ENCODE data around the gene GPS1.

GPS1 gene

DNA sequence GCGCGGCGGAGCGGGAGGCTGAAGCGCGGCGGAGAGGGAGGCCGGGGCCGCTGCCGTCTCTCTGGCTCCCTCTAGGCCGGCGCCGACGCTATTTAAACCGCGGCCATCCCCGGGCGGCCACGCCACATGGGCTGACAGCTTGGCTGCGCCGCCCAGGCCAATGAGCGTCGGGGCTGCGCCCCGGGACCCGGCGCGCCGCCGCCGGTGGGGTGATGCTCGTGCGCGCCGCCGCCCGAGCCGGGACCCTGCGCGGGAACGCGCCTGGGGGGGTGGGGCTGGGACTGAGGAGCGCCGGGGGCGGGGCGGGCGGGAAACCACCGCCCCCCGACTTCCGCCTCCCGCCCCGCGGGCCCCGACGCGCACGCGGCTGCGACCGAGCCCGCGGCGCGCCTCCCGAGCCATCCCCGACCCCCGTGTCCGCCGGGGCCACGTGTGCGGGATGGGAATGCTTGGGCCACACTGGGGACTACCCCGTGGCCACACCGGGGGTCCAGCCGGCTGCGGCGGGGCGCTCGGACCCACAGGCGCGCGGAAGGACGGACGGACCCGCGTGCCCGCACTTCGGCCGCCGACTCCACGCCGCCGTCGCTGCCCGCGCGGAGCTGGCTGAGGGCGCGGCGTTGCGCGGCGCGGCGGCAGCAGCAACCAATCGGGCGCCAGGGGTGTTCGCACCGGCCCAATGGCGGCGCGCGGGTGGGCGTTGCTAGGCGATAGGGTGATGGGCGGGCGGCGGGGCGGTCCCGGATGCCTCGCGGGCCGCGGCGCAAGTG is 46.7 kb downstream of the GPS1 start, which contains the start of gene FASN:
Gene FASN, minus strand, starts transcription at position 68 of the 770 bp plus-strand sequence. CDS start 1,791 bp downstream, outside the sequence.
- no peaks in the 10 kb centered on the region for H3K27me3 ChIP-seq (ENCODE audit: control insufficient read depth, low read length)
- peak within 1 kb of the TSS; percentile 92 for H3K27ac ChIP-seq (ENCODE audit: low read depth, low read length)
- peaks cover 62% of the 10 kb centered on the region for H3K79me2 ChIP-seq (ENCODE audit: control insufficient read depth, low read length)
- peak within 1 kb of the TSS; percentile 99 for H3K4me2 ChIP-seq (ENCODE audit: low read length)
- no peaks in the 10 kb centered on the region for H3K9me2 ChIP-seq (replicated peaks; ENCODE audit: control insufficient read depth, low read length)
- H3F3A ChIP-seq (ENCODE audit: control insufficient read depth, insufficient read depth) = peaks cover 9% of the 10 kb centered on the region; the same call in 1 of the 2 replicates
- no peaks in the 10 kb centered on the region for H3K9me3 ChIP-seq (ENCODE audit: control insufficient read depth, insufficient read depth, low read length)
- peaks cover 65% of the 10 kb centered on the region for H3K36me3 ChIP-seq (ENCODE audit: control insufficient read depth, low read length)
- H4K20me1 ChIP-seq (ENCODE audit: control insufficient read depth, insufficient read depth, low read depth, low read length) = peaks cover 20% of the 10 kb centered on the region
- peaks cover 46% of the 10 kb centered on the region for H3K4me1 ChIP-seq (ENCODE audit: control insufficient read depth, low read length)
- H3K4me3 ChIP-seq (ENCODE audit: low read length) = peak within 1 kb of the TSS; percentile 98
- TF ChIP-seq, protein P1, sequence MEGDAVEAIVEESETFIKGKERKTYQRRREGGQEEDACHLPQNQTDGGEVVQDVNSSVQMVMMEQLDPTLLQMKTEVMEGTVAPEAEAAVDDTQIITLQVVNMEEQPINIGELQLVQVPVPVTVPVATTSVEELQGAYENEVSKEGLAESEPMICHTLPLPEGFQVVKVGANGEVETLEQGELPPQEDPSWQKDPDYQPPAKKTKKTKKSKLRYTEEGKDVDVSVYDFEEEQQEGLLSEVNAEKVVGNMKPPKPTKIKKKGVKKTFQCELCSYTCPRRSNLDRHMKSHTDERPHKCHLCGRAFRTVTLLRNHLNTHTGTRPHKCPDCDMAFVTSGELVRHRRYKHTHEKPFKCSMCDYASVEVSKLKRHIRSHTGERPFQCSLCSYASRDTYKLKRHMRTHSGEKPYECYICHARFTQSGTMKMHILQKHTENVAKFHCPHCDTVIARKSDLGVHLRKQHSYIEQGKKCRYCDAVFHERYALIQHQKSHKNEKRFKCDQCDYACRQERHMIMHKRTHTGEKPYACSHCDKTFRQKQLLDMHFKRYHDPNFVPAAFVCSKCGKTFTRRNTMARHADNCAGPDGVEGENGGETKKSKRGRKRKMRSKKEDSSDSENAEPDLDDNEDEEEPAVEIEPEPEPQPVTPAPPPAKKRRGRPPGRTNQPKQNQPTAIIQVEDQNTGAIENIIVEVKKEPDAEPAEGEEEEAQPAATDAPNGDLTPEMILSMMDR (IDR thresholded peaks at IDR 0.05; ENCODE audit: low read depth, low read length, poor library complexity, severe bottlenecking) = peak; percentile 33
- no peak for TF ChIP-seq EZH2phosphoT487 (IDR thresholded peaks at IDR 0.05; ENCODE audit: borderline replicate concordance, low read length)

DNA sequence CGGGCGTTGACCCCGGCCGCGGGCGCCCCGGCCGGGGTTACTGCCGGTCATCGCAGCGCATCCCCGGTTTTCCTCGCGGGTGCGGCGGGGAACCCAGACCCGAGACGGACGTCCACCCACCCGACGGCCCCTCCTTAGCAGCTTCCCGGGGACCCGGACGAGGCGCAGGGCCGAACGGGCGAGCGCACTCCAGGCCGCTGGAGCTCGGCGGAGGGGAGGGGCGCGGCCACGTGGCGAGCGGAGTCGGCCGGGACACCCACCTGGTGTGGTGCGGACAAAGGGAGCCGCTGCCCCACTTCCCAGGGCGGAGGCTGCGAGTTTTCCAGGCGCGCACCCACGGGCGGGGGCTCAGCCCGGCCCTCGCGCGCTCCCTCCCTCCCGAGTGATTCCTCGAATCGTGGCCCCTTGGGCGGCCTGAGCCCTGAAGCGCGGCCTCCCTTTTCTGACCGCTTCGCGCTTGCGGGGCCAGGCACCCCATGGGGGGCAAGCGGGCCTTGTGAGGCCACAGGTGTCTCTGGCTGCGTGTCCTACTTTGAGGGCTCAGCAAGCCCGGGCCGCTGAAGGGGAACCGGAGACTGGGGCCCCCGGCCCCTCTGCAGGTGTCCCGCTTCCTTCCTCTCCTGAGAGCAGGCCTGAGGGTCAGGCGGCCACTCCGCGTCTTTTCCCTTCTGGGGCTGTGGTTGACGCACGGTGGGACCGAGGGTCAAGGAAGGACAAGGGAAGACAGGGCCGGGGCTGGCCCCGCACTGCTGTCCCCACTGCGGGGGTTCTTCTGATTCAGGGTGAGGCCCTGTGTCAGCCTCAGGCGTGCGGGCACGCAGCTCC is 47.5 kb downstream of the GPS1 start:
- Histone ChIP-seq H3K4me3 (ENCODE audit: low read length) (peak overlapping the region; percentile 92), H3K36me3 (ENCODE audit: control insufficient read depth, low read length) (peaks cover 59% of the 10 kb centered on the region), H3K4me2 (ENCODE audit: low read length) (peak overlapping the region; percentile 98), H3F3A (ENCODE audit: control insufficient read depth, insufficient read depth) (peaks cover 9% of the 10 kb centered on the region; the same call in 1 of the 2 replicates), H3K4me1 (ENCODE audit: control insufficient read depth, low read length) (peaks cover 46% of the 10 kb centered on the region), H3K9me2 (replicated peaks; ENCODE audit: control insufficient read depth, low read length) (no peaks in the 10 kb centered on the region), H3K27ac (ENCODE audit: low read depth, low read length) (peak overlapping the region; percentile 92), H3K79me2 (ENCODE audit: control insufficient read depth, low read length) (peaks cover 56% of the 10 kb centered on the region), H3K27me3 (ENCODE audit: control insufficient read depth, low read length) (no peaks in the 10 kb centered on the region), H3K9me3 (ENCODE audit: control insufficient read depth, insufficient read depth, low read length) (no peaks in the 10 kb centered on the region), H4K20me1 (ENCODE audit: control insufficient read depth, insufficient read depth, low read depth, low read length) (peaks cover 20% of the 10 kb centered on the region)
- TF ChIP-seq EZH2phosphoT487 (IDR thresholded peaks at IDR 0.05; ENCODE audit: borderline replicate concordance, low read length) = no peak
- TF ChIP-seq, protein P1 (IDR thresholded peaks at IDR 0.05; ENCODE audit: low read depth, low read length, poor library complexity, severe bottlenecking) = no peak

DNA sequence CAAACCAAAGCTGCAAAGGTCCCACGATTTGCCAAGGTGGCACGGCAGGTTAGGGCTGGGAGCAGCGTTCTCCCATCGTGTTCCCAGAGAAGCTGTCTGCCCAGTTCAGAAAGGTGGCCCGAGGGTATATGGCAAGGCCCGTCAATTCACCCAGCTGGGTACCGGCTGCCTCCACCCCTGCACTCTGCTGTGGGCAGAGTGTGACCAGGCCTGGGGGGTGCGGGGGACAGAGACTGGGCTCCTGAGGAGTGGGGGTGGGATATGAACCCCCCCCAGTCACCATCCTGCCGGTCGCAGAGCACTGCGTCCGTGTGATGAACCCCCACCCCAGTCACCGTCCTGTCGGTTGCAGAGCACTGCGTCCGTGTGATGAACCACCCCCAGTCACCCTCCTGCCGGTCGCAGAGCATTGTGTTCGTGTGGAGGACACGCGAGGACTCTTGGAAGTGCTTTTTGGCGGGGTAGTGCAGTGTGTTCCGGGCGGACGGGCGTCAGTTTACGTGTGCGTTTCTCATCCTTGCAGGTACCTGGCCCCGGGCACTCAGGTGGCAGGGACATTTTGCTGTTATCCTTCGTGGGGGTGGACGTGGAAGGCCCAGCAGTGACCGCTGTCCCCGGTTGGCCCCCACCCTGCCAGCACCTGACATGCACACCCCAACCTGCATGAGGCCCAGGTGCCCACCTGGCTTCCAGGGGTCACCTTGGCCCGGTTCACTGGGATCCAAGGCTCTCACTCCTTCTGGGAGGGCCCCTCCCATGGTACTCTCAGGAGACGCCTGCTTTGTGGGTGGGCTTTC is 49.0 kb downstream of the GPS1 start:
- H3K4me1 ChIP-seq (ENCODE audit: control insufficient read depth, low read length) = peaks cover 51% of the 10 kb centered on the region
- H3K9me3 ChIP-seq (ENCODE audit: control insufficient read depth, insufficient read depth, low read length) = no peaks in the 10 kb centered on the region
- peaks cover 44% of the 10 kb centered on the region for H3K79me2 ChIP-seq (ENCODE audit: control insufficient read depth, low read length)
- peaks cover 47% of the 10 kb centered on the region for H3K36me3 ChIP-seq (ENCODE audit: control insufficient read depth, low read length)
- H3K27me3 ChIP-seq (ENCODE audit: control insufficient read depth, low read length) = no peaks in the 10 kb centered on the region
- H3K4me2 ChIP-seq (ENCODE audit: low read length) = peak overlapping the region; percentile 98
- H4K20me1 ChIP-seq (ENCODE audit: control insufficient read depth, insufficient read depth, low read depth, low read length) = peaks cover 15% of the 10 kb centered on the region
- H3K4me3 ChIP-seq (ENCODE audit: low read length) = peak overlapping the region; percentile 92
- TF ChIP-seq, protein P1 (IDR thresholded peaks at IDR 0.05; ENCODE audit: low read depth, low read length, poor library complexity, severe bottlenecking) = no peak
- TF ChIP-seq EZH2phosphoT487 (IDR thresholded peaks at IDR 0.05; ENCODE audit: borderline replicate concordance, low read length) = no peak
- peaks cover 9% of the 10 kb centered on the region for H3F3A ChIP-seq (ENCODE audit: control insufficient read depth, insufficient read depth)
- H3K9me2 ChIP-seq (replicated peaks; ENCODE audit: control insufficient read depth, low read length) = no peaks in the 10 kb centered on the region
- peak overlapping the region; percentile 92 for H3K27ac ChIP-seq (ENCODE audit: low read depth, low read length)

Measured in DOHH2 (cell line).